NCI-H187 (cell line): Measurements from ENCODE around the gene PTPRA.
"Not testable (repeated sequence)": the region's sequence is repeated elsewhere in the genome, so short reads cannot be mapped to it uniquely, and the experiment has no call there.

Experiments
- DNase-seq, 2 experiments: peaks; one replicate each; lab custom pipeline; 2025; lab: John Stamatoyannopoulos, UW

PTPRA gene

GRCh38 chr20:2873010-2873746, at the start of gene PTPRA:
Gene PTPRA (plus strand): TSS chr20:2873481. CDS start chr20:2964278, 90,797 bp downstream.
- peak; percentile 82 to 87 for DNase-seq

GRCh38 chr20:2825761-2826160, 47.5 kb upstream of the PTPRA start:
- no peak for DNase-seq

- no peak for DNase-seq
Measured at GRCh38 chr20:2826655-2827054, 46.6 kb upstream of the PTPRA start.

GRCh38 chr20:2829376-2829775, 43.9 kb upstream of the PTPRA start:
- no peak for DNase-seq

- DNase-seq, result not testable (repeated sequence)
Measured at GRCh38 chr20:2831206-2831605, 42.1 kb upstream of the PTPRA start.

GRCh38 chr20:2833761-2834160, 39.5 kb upstream of the PTPRA start:
- no peak for DNase-seq

GRCh38 chr20:2834401-2835110, 38.7 kb upstream of the PTPRA start:
- DNase-seq, result no peak

- DNase-seq, result no peak
Measured at GRCh38 chr20:2835331-2835796, 37.9 kb upstream of the PTPRA start.

GRCh38 chr20:2836035-2836434, 37.2 kb upstream of the PTPRA start:
- DNase-seq, result no peak

GRCh38 chr20:2837221-2837960, 35.9 kb upstream of the PTPRA start:
- DNase-seq, result no peak

GRCh38 chr20:2838170-2838797, 35.0 kb upstream of the PTPRA start:
- no peak for DNase-seq

- no peak for DNase-seq
Measured at GRCh38 chr20:2838847-2839671, 34.2 kb upstream of the PTPRA start.

GRCh38 chr20:2839732-2840137, 33.5 kb upstream of the PTPRA start:
- no peak for DNase-seq

- peak; percentile 64 to 74 for DNase-seq
Measured at GRCh38 chr20:2840138-2840966, 32.9 kb upstream of the PTPRA start, which contains the start of the genes PCED1A and VPS16. Gene PCED1A (minus strand): TSS chr20:2840655. CDS start chr20:2839912, 743 bp downstream. Gene VPS16 (plus strand): TSS chr20:2840745. CDS start chr20:2840775, 30 bp downstream.

GRCh38 chr20:2840967-2841531, 32.2 kb upstream of the PTPRA start:
- no peak for DNase-seq

- no peak for DNase-seq
Measured at GRCh38 chr20:2845607-2846006, 27.7 kb upstream of the PTPRA start.

GRCh38 chr20:2846698-2847097, 26.6 kb upstream of the PTPRA start:
- no peak for DNase-seq

- DNase-seq, result no peak
Measured at GRCh38 chr20:2847802-2848201, 25.5 kb upstream of the PTPRA start.

- no peak for DNase-seq
Measured at GRCh38 chr20:2849529-2849928, 23.8 kb upstream of the PTPRA start.

GRCh38 chr20:2851086-2851485, 22.2 kb upstream of the PTPRA start:
- DNase-seq, result no peak
